Measurements from ENCODE around the gene SPTSSB.
A peak's percentile ranks its signal among the peaks of the same experiment; 100 is the strongest.

Gene SPTSSB, protein sequence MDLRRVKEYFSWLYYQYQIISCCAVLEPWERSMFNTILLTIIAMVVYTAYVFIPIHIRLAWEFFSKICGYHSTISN

DNA sequence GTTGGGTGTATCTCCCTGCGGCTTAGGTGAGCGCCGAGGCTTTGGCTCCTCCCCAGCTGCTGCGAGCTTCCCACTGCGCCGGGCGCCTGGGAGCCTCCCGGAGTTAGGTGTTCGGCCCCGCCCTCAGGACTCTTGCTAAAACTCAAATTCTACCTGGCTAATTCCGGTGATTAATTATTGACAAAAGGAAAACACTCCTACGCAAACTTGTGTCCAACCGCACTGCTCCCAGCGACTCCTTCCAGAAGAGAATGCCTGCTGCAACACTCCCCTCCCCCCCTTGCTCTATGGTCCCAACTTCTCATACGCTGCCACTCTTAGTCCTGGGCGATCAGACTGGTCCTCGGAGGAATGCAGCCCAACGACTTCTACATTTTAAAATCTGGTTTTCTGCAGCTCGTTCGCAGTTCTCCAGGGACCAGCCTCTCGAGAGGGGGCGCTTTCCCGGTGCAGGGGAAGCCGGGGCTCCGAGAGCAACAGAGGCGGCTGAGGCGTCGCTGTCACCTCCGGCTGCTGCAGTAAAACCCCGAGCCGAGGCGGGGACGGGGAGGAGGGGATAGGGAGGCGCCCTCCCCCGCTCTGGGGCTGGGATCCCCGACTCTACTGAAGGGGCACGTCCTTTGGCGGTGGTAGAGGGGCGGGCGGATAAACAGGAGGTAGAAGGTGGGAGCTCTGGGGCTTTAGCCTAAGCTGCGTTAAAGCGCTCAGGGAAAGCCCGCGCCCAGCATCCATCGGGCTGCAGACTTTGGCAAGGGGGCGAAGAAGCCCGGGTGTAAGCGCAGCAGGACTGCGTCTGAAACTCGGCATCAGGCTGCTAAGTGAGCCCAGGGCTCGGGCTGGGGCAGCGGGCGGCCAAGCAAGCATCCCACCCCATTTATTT is at the start of gene SPTSSB:
SPTSSB (minus strand) TSS at position 77 of the 880 bp plus-strand sequence. CDS start 25,194 bp downstream, outside the sequence.
- DNase-seq (ENCODE audit: low read depth, low spot score) = no peak

DNA sequence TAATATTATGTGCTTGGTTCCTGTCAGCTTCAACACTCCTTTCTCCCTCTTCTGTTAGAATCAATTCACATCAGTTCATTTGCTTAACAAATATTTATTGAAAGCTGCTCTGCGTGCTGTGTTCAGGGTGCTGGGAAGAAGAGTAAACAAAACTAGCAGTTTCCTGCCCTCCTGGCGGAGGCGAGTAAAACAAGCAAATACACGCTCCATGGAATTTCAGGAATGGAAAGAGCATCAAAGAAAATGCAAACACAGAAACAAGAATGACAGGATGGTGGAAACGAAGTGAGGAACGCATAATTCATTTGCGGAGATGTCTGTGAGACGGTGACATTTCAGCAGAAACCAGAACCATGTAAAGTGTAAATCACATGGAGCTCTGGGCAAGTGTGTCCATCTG is 49.4 kb upstream of the SPTSSB start:
- peak; percentile 82 for DNase-seq (ENCODE audit: low read depth, low spot score)

DNA sequence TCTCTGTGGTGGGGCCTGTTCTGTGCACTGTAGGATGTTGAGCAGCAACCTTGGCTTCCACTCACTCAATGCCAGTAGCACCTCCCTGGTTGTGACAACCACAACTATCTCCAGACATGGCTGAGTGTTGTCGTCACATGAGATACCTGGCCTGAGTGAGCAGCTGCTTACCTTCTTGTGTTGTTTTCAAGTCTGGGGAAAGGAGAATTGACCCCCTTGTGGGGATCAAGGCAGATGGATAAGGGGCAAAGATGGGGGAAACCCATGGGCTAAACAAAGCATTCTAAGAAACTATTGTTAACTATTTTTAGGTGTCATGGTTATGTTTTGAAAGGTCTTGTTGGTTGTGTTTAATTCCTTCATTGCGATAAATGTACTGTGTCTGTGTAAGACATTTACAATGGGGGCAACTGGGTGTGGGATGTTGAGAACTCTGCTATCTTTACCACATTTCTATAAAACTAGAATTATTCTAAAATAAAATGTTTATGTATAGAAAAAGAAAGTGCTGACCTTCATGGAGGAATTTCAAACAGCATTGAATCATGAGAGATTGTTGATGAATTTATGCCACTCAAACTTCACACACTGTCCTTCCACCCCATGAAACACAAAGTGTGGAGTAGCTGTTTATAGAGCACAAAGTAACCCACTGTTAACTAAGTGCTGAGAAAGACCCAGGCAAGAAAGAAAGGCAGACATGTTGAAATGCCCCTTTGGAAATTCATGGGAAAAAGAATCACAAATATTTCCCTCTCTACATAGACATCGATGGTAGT is 48.4 kb upstream of the SPTSSB start:
- no peak for DNase-seq (ENCODE audit: low read depth, low spot score)

DNA sequence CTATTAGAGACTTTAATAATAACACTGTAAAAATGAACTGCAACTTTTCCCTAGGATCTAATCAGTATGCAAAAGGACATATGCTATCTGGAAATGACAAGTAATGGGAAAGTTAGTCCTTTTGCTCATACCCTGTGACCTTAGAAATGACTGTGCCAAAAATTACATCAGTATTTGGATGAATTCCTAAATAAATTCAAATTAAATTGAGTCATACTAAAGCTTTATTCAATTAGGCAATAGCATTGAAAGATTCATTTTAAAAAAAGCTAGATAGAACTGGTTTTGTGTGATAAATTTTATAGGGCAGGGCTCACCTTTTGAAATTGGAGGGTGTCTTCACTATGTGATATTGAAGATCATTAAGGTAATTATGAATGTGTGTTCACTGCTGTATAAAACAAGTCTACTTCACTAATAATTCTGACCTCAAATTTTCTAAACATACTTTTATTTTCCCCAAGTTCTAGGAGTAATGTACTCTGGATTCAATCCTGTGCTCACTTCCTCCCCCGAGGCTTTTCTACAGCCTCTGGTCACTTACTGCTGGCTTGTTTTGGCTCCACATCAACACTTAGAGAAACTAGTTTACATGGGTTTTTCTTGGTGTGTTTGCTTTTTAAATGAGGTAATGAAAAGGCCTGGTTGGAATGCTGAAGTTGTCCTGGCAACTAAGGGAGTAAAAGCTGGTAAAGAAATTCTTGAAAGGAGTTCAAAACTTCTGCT is 44.4 kb upstream of the SPTSSB start:
- no peak for DNase-seq (ENCODE audit: low read depth, low spot score)

DNA sequence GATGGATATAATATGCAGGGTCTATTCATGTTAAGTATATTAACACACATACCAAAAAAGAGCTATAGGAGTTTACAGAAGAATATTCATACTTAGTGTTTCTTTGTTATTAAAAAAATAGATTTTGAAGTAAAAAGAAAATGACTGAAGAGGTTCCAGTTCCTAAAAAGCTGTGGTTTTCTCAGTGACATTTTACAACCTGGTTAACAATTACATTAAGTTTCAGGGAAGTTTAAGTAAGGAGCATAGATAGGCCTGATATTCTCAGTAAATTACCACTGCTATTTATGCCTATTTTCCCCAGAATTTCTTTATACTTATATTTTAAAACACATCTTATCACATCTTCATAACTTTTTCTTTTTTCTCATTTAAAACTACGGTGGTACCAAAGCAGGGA is 43.6 kb upstream of the SPTSSB start:
- no peak for DNase-seq (ENCODE audit: low read depth, low spot score)

DNA sequence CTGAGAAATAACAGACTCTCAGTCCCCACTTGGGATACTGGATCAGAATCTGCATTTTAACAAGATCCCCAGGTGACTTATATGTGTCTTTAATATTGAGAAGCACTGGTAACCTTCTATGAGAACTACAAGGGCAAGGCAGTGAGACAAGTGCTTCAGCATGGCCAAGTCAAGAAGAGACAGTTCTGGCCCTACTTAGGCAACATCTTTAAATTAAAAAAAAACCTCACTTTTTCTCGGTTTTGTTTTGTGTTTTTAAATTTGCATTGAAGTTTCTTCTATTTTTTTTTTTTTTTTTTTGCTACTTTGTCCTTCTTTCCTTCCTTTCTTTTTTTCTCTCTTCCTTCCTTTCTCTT is 42.5 kb upstream of the SPTSSB start:
- no peak for DNase-seq (ENCODE audit: low read depth, low spot score)

DNA sequence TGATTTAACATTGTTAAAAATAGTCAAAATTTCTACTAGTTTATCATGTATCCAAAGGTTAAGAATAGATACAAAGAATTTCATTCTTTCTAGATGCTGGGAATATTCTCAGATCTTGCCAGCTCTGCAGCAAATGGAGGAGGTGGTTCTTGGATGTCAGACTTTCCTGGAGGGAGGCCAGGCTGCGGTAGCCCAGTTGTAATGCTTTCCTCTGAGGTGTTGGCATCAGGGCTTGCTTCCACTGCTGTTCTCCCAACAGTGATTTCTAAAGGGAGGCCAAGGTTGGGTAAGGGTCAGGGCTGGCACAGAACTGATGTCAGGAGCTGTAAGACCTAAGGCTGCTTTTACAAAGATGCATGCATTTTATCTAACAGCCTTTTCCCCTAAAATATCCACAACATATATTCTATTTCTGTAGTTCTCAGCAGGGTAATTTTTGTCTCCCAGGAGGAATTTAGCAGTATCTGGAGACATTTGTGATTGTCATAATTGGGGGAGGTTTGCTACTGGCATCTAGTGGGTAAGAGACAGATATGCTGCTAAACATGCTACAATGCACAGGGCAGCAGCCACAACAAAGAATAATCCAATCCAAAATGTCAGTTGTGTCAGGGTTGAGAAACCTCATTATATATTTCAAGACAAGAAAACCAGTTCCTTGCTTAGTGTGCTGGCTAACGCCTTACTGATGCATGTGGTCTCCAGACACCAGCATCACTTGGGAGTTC is 42.0 kb upstream of the SPTSSB start:
- no peak for DNase-seq (ENCODE audit: low read depth, low spot score)

DNA sequence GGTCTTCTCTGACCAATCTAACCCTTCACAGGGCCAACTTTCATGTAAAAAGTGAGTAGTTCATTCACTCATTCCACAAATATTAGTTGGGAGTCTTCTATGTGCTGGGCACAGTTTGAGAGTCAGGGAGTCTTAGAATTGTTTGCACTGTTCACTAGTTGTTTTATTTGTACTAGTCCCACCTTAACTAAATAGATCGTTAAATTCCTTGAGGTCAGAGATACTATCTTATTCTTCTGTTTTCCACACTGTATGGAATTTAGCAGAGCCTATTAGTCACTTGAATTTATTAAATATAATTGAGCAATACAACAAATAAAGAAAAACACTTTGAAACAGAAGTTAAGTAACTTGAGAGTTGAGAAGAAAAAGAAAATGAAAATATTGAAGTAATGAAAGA is 40.8 kb upstream of the SPTSSB start:
- no peak for DNase-seq (ENCODE audit: low read depth, low spot score)

DNA sequence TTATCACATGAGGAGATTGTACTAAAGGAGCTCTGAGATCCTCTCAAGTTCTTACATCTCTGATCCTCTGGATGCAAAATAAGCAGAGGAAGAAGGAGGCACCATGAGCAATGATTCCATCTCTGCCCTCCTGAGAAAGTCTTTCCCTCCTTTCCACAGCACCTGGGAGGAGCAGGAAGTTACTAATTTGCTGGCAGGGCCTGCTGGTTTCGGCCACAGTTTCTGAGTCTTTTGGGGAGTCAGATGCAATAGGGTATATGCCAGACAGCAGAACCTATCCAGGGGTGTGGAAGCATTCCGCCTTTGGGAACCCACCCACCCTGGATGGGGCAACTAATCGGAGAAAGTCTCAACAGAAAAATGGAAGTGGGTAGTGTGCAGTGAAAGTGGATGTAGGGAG is 38.5 kb upstream of the SPTSSB start:
- DNase-seq (ENCODE audit: low read depth, low spot score) = no peak

DNA sequence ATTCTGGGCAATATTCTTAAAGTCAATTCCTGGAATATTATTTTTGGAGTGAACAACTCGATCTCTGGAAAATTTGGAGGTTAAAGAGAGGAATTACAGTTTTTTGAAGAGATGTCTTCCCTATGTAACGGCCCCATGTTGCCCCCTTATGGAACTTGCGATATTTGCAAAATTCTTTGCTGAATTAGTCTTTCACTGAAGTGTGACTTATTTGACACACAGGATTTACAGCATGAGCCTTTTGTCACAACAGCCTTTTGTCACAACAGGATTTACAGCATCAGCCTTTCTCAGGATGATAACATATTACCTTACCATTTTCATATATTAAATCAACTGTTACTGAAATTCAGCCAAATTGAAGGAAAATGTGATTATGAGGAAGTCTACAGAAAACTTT is 37.8 kb upstream of the SPTSSB start:
- DNase-seq (ENCODE audit: low read depth, low spot score) = no peak

DNA sequence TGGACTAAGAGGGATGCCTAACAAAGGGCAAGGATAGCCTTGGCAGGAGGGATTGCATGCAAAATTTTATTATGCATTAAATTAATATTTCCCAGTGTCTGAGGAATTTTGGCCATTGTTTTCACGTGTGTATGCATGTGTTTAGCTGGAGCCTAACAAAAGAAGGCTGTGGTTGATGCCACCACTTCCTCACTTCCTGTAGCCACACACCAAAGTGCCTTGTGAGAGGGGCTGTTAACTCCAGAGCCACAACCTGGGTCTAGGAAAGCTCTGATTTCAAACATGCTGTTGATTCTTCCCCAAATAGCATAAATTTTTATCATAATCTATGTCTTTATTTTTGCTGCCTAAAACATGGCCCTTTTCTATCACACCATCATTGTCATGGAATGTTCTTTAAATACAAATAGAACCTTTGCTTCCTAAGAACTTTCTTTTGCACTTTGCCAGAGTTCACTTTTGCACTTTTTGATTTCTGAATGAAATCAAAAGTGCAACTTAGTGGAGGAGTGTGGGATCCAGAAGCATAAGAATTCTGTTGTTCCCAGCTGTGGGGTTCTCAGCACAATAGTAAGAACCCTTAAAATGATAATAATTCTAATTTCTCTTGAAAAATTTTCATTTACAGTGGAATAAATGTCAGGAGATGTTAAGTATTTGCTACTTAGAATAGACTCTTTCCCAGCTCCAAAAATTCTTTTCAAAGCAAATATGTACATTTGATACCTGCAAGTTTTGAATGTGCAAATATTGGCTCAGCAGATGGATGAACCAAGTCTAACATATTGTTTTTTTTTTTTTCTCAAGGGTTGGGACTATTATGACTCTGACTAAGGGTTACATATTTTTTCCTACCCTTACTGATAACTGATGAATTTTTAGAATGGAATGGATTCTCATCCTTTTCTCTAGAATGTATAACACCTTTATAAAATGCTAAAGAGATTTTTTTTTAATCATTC is 35.6 kb upstream of the SPTSSB start:
- DNase-seq (ENCODE audit: low read depth, low spot score) = no peak

DNA sequence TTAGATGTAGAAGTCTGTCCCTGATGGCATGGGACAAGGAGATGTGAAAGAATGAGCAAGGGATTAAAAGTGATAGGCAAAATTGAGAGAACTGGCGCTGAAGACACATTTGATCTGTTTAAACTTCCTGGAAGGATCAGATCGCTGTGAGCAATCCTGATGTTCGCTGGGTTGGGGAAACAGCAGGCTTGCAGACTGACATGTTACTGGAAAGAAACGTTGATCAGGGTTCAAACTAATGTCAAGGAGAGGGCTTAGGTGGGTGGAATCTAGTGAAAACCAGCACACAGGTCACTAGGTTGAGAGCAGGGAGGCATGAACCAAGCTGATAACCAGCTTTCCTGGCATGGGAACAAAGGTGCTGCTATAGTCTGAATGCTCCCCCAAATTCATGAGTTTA is 34.5 kb upstream of the SPTSSB start:
- DNase-seq (ENCODE audit: low read depth, low spot score) = no peak

DNA sequence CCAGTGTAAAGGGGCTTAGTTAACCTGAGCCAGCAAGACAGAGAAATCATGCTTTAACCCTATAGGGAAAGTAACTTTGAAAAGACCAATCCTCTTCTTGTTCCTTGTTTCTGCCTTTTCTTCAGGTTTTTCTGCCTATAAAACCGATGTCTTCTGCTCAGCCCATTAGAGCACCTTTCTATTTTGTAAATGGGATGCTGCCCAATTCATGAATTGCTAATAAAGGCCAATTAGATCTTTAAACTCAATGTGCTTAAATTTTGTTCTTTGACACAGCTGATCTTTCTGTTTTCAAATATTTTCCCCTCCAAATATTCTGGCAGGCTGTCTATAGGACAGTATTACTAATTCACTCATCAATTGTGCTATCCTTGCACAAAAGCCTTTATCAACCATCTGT is 33.8 kb upstream of the SPTSSB start:
- no peak for DNase-seq (ENCODE audit: low read depth, low spot score)

DNA sequence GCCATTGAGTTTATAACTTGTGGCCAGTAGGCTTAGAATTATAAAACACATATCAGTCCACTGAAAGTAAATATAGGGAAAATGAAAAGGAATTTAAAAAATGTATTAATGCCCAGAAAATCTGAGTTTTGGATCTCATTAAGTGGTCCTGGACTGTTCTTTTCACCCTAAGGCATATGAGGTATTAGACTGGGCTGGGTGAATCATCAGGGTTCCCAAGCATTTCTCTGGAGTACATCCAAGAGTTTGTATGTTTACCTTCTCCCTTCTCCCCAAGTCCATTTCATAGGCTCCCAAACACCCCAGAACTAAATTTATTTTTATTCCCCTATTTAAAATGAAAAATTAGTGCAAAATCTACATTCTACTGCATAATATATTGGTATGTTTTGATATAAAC is 31.9 kb upstream of the SPTSSB start:
- DNase-seq (ENCODE audit: low read depth, low spot score) = no peak

DNA sequence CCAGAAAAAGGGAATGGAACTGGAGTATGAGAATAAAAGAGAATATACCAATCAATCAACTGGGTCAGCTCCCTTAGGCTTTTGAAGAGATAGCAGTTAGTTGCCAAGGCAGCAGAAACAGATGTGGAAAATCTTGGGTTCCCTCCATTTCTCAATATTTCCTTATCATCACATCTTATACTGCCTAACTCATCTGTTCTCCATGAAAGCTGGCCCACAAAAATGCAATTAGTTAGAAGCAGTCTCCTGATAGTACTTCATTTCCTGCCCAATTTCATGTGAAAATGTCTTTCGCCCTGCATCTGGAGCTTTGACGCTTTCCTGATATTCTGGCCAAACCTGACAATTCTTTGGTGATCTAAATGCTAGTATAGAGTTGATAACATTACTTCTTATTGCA is 30.1 kb upstream of the SPTSSB start:
- no peak for DNase-seq (ENCODE audit: low read depth, low spot score)

DNA sequence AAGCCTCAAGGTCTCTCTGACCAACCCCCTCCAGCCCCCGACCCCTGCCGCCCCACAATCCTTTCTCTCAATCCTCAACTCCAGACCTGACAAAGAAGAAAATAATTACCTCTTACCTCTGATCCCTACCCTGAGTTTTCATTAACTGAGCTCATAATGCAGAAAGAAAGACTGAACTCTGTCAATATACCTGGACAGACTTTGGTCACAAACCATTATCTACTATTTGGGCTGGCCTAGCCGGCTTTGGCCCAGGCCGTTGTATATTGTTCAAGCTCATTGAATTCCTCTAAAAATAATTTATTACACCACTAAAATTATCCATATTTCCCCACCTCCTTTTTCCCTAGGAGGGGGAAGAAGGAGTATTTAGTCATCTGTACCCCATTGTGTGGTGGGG is 29.3 kb upstream of the SPTSSB start:
- no peak for DNase-seq (ENCODE audit: low read depth, low spot score)

DNA sequence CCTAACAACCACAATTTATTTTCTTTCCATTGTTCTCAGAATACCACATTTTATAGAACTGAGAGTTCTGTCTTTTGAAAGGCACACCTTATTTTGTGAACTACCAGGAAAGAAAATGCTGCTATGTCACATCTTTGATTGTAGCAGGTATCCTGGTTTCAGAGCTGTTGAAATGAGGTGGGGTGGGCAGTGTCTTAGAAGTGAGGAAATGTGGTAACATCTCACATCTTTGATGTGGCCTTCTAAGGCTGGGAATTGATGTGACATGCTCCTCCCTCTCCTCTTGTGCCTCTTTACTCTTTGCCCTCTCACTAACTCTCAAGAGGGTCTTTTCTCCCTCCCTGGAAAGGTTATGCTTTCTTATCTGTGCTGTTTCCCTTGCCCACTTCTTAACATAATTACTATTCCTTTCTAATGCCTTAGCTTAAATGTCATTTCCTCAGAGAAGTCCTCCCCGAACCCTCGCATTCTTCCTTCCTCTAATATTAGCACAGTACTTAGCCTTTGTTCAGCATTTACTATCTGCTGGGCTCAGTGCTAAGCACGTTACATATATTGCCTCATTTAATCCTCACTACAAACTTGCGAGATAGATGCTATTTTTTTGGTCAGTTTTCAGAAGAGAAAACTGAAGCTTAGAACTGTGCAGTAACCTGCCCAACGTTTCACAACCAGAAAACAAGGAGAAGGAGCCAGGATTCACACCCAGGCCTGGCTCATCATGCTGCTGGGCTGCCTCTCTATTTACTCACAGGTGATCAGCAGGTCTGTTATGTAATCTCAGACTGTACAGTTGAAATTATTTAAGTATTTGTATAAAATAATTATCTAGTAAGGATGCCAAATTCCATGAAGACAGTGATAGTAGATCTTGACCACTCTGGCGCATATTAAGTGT is 24.0 kb upstream of the SPTSSB start:
- no peak for DNase-seq (ENCODE audit: low read depth, low spot score)

DNA sequence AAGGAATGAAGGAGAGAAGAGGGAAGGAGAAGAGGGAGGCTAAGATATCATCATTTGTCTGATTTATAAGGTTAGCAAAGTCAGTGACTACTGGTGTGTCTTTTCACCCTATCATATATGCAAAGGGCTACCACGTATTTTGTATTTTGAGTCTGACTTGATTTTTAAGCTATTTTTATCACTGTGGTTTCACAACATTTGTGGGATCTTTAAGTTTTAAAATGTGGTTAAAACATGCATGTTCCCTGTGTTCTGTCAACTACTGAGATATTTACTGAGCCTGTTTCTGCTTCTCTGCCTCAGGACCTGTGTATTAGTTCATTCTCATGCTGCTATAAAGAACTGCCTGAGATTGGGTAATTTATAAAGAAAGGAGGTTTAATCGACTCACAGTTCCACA is 22.5 kb upstream of the SPTSSB start:
- DNase-seq (ENCODE audit: low read depth, low spot score) = no peak

DNA sequence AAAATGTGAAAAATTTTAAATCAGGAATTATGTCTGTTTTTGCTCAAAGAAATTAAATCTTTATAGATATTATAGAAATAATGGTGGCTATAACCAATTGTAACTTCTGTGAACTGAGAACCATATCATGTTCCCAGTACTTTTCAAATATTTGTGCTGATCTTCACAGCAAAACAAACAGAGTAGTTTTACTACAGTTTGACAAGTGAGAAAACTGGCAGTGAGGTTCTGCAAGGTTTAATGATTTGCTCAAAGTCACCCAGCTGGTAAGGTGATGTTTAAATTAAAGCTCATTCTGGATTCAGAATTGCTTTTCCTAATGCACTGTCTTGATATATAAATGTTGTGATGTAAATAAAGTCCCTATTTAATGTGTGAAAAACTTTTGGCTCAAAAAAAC is 22.0 kb upstream of the SPTSSB start:
- DNase-seq (ENCODE audit: low read depth, low spot score) = no peak

Measured in iPS DF 19.7 (cell line).